Tibial nerve (tissue), 4 donors: ENCODE data around the gene STYK1.

ENCODE experiments used
- CTCF ChIP-seq, 5 experiments: fragments of 200-600 bp in 3 of 5; fragments of 450-650 bp in 2 of 5; sonication (generic) in 3 of 5; IDR thresholded peaks; one replicate each; pipeline ENCODE4 v1.5.1; 2016 to 2019; ENCODE audit warnings: antibody characterized with exemption in 5 of 5, mild to moderate bottlenecking in 3 of 5, moderate library complexity in 2 of 5
- EP300 ChIP-seq, 2 donors: sonication (generic); formaldehyde crosslinking; IDR thresholded peaks; one replicate each; pipeline ENCODE4 v1.6.1; 2017; ENCODE audit warnings: antibody characterized with exemption in 2 of 2, mild to moderate bottlenecking in 1 of 2
- POLR2A ChIP-seq, 2 donors: fragments of 450-650 bp; IDR thresholded peaks; one replicate each; pipeline ENCODE4 v1.6.1; 2017; ENCODE audit warnings: antibody characterized with exemption in 2 of 2, mild to moderate bottlenecking in 2 of 2, moderate library complexity in 2 of 2

DNA sequence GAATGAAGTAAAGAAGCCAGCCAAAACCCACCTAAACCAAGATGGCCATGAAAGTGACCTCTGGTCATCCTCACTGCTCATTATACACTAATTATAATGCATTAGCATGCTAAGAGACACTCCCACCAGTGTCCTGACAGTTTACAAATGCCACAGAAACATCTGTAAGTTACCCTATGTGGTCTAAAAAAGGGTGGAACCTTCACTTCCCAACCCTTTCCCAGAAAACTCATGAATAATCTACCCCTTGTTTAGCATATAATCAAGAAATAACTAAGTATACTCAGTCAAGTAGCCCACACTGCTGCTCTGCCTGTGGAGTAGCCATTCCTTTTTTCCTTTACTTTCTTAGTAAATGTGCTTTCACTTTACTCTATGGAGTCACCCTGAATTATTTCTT lies 19.8 kb downstream of the STYK1 start:
- TF ChIP-seq CTCF (IDR thresholded peaks at IDR 0.05), result no peak
- TF ChIP-seq POLR2A (IDR thresholded peaks at IDR 0.05), result no peak
- TF ChIP-seq EP300 (IDR thresholded peaks at IDR 0.05), result no peak
